Stimulated activated CD8-positive, alpha-beta memory T cell treated with anti-CD3 and anti-CD28 coated beads, Interleukin-7, amount 100 ng/mL, for 48 hours (primary cell): ENCODE results near the gene TXNL1.
"Not testable (repeated sequence)": the region's sequence is repeated elsewhere in the genome, so short reads cannot be mapped to it uniquely, and the experiment has no call there.

ENCODE experiments used
- DNase-seq, 2 donors: peaks; one replicate each; pipeline ENCODE4 v3.0.0-alpha.2; 2020; ENCODE audit warnings: low read depth in 1 of 2; ENCODE audit errors: extremely low read depth in 1 of 2

The TXNL1 gene

DNA sequence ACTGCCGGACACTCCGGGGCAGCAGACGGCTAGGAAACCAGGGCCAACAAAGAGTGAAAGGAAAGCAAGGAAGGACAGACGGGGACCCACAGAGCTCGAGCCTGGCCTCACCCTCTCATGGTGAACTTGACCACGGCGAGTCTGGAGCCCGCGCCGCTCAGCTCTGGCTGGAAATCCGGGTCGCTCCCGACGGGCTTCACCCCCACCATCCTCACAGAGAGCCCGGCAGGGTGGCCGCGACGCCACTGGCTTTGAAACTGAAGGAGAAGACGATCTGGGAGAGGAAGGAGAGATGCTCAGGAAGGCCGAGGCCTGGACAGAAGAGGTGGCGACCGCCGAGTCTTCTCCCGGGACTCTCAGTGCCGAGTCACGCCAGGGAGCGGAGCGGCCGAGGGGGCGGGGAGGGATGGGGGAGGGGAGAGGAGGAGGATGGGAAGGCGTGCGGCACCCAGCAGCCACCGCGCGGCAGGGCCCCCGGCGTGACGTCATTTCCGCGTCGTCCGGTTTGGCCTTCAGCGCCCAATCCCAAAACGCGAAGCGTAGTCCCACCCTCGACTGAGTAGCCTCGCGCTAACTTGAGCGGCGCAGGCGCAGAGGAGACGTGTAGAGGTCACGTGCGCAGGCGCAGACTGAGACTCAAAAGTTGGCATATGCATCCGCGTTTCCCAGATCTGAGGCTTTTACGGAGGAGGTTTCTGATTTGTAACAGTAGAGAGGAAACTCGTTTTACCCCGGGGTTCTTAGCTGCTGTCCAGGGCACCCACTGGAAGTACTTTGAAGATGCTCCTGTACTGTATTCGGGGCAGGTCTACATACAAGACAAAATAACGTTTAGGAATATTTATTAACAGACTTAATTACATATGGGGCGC lies at the start of gene TXNL1:
TXNL1 (minus strand) TSS at position 361 of the 872 bp plus-strand sequence; CDS start at position 209, 152 bp downstream.
- peak; percentile 99 for DNase-seq

DNA sequence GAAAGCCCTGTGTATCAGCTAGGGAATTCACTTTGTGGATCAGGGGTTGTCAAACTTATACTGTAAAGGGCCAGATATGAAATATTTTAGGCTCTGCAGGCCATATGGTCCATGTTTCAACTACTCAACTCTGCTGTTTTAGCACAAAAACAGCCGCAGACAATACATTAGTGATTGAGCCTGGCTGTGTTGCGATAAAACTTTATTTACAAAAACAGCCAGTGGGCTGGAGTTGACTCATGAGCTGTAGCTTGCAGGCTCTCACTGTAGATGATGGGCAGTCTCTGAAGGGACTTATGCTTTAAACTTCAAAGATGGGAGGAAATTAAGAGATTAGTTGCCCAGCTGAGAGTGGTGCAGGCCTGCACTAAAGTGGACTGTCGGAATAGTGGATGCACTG lies 45.9 kb upstream of the TXNL1 start:
- no peak for DNase-seq

DNA sequence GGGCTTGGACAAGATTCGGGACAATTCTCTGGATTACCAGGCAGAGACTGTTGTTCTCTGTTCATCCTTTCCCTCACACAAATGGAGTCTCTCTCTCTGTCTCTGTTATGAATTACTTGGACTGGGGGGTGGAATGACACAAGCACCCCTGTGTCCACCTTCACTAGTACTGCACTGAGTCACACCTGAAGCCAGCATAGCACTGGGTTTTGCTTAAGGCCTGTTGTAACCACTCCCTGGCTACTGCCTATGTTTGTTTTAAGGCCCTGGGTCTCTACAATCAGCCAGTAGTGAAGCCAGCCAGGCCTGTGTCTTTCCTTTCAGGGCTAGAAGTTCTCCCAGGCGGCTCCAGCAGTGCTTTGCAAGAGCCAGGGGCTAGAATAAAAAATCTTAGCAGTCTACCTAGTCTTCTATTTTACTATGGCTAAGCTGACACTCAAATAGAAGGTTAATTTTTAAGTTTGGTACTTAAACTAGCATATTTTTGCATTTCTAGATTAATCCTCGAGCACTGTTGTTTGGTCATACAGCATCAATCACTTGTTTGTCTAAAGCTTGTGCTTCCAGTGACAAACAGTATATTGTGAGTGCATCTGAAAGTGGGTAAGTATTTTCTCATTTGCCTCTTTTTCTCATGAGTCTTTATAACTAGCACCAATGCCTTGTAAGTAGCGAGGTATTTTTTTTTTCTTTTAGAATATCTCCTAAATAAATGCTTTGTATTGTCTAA lies 40.6 kb upstream of the TXNL1 start:
- no peak for DNase-seq

DNA sequence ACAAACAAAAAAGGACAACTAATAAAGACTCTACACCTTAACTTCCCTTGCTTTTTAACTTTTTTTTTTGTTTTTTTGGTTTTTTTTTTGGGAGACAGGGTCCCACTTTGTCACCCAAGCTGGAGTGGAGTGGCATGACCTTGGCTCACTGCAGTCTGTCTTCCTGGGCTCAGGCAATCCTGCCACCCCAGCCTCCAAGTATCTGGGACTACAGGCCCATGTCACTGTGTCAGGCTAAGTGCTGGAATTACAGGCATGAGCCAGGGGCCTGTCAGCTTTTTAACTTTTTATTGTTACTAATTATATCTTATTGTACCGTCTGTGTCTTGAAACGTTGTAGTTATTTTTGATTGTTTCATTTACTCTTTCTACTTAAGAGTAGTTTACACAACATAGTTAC lies 38.2 kb upstream of the TXNL1 start:
- no peak for DNase-seq

DNA sequence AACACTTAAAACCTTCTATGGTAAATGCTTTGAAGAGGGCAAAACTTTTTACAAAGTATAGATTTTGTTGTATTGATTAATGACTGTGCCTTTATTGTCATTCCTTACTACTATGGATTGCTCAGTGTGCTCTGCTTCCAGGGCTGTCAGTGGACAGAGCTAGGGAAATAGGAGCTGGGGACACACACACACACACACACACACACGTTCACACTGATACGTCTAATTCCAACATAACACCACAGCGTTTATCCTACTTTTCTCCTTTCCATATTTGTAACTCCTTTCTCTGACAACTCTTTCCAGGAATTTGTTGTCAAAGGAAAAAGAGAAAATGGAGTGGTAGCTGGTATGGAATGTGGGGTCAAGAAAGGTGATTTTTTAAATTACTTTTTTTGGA lies 34.6 kb upstream of the TXNL1 start:
- no peak for DNase-seq

DNA sequence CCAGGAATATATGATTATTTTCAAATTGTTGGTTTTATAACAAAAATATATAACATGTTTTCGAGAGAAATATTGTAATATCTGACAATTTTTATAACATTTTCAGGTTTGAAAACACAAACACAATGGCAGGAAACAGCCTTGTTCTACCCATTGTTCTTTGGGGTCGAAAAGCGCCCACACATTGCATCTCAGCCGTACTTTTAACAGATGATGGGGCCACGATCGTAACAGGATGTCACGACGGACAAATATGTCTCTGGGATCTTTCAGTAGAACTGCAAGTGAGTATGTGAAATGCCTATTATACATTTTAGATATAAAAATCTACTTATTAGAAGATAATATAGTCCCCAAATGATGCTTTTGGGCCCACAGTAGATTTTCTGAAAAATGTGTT lies 34.0 kb upstream of the TXNL1 start:
- no peak for DNase-seq

DNA sequence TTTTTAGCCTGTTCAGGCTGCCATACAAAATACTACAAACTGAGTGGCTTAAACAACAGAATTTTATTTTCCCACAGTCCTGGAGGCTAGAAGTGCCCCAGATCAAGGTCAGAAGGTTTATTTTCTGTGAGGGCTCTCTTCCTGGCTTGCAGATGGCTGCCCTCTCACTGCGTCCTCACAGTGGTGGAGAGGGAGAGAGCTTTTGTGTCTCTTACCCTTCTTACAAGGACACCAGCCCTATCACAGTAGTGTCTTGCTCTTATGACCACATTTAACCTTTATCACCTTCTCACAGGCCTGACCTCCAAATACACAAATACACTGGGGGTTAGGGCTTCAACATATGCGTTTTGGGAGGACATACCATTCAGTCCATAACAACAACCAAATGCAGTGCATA lies 24.5 kb upstream of the TXNL1 start:
- DNase-seq: no peak

DNA sequence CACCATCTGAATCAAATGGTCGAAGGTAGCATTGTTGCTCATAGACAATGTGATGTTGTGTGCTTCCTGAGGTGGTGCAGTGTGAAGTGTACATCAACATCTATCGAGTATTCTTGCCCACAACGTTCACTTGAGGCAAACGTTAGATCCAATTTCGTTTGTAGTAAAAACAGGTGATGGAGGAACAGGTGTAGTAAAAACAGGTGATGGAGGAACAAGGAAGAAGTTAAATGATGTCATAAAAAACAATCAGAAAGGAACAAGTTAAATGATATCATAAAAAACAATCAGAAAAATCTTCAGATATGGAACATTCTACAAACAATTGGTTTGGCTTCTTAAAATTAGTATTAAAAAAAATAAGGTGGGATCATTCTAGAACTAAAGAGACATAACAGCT lies 24.1 kb upstream of the TXNL1 start:
- no peak for DNase-seq

DNA sequence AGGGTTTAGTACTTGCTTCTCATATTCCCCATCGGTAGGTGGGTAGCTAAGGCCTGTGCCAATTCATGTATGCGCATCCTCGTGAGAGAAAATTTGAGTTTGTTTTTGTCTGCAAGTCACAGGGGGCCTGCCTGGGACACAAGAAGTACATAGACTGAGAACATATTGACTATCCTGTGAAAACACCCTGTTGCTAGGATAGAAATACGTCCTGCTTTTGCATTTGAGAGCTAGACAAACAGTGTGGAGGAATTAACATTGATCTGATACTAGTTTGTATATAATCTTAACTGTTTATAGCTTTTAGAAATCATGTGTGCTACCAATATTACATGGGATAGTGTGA lies 23.6 kb upstream of the TXNL1 start:
- DNase-seq: no peak

DNA sequence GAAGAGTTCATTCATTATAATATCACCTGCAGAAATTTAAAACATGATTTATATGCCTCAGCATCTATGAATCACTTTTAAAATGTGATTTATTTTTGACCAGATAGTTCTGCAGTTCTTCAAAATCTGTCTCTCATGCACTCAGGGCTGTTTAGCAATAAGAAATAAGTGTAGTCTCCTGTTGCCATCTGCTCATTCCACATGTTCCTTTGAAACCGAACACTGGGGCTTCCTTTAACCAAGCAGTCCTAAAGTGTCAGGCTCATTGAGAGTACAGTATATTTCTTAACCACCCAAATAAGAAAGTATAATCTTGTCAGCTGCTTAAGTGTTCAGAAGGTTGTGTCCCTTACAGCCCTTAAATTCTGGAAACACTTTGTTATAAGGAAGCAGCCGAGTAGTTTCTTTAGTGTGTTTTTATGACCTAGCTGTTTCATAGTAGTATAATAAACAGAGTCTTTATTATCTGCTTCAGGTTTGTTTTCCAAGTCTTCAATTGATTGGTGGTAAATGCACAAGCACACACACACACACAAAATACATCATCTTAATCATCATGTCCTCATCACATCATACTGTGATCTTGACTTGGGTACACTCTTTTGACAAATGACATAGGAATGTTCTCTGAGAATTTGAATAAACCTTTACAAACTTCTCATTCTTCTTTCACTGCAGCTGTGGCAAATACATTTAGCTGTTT lies 23.1 kb upstream of the TXNL1 start:
- no peak for DNase-seq

DNA sequence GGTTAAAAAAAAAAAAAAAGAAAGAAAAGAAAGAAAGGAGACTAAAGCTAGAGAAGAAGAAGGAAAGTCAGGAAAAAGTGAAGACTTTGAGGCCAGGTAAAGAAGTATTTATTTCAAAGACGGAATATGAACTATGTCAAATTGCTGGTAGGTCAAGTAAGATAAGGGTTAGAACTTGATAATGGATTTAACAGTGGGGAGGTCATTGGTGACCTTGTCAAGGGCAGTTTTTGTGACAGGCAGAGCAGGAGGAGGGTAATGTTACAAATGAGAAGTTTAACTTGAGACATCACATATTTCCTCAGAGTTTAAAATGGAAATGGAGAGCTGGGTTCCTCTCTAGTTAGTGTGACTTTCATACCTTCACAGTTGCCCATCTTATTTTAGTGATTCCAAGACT lies 22.3 kb upstream of the TXNL1 start:
- DNase-seq: no peak

DNA sequence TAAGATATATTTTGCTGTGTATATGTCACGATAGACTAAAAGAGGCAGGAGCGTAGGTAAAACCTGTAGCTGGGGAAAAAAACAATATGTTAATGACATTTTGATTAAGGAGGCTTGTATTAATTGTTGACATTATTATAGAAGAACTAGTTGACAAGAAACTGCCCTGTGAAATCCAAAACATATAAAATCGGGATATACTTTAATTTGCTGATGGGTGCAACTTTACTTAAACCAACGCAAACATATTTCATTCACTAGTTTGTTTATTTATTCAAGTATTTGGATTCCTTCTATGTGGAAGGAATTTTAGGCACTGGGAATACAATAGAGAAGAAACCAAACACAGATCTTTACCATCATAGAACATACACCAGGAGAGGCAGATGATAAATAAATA lies 20.7 kb upstream of the TXNL1 start:
- no peak for DNase-seq

DNA sequence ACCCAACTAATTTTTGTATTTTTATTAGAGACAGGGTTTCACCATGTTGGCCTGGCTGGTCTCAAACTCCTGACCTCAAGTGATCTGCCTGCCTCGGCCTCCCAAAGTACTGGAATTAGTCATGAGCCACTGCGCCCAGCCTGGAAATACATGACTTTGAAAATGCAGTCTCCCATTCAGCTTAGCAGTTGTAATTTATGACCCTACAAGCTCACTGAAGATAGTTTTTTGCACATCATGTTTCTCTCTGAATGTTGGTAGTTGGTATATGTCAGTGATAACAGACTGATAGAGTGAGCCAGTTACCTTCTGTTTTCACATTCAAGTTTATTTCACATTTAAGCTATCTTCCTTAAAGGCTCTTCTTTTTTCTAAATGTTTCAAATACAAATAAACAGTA lies 19.9 kb upstream of the TXNL1 start:
- no peak for DNase-seq

DNA sequence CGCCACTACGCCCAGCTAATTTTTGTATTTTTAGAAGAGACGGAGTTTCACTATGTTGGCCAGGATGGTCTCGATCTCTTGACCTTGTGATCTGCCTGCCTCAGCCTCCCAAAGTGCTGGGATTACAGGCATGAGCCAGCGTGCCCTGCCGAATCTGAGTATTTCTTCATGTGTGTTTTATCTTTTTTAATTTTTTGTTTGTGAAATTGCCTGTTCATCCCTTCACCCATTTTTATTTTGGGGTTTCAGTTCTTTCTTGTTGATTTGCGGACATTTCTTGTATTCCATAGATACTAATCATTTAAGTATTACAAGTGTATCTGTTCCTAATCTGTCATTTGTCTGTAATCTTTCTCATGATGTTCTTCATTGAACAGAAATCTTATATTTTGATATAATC lies 15.9 kb upstream of the TXNL1 start:
- DNase-seq: not testable (repeated sequence)

DNA sequence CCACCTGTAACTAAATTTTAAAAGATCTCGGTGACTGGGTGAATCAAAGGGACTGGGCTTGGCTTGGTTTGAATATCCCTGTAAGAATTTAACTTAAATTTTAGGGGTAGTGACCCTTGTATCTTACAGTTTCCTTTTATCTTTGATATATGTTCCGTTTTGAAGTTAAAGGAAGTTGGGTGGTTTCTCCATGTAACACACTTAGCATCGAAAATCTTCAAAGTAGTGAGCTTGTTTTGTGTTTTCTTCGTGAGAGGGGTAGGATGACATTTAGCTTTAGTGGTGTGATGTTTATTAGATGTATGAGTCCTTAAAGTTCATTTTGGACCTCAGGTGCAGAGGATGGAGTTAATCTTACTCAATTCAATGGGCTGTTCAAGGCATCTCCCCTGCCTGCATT lies 14.4 kb upstream of the TXNL1 start:
- DNase-seq: no peak

DNA sequence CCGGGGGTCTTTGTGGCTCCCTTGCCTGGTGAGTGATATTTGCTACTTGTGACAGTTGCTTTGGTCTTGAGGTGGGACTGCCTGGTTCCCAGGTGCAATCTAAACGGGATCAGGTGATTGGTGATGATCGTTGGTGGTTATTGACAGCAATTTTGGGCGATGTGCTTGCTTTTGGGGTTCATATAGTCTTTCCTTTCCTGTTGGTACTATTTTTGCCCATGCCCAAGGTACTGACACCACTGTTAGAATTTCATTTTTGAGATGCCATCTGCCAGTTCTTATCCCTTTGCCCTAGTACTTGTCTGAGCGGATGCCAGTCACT lies 13.3 kb upstream of the TXNL1 start:
- DNase-seq: no peak

DNA sequence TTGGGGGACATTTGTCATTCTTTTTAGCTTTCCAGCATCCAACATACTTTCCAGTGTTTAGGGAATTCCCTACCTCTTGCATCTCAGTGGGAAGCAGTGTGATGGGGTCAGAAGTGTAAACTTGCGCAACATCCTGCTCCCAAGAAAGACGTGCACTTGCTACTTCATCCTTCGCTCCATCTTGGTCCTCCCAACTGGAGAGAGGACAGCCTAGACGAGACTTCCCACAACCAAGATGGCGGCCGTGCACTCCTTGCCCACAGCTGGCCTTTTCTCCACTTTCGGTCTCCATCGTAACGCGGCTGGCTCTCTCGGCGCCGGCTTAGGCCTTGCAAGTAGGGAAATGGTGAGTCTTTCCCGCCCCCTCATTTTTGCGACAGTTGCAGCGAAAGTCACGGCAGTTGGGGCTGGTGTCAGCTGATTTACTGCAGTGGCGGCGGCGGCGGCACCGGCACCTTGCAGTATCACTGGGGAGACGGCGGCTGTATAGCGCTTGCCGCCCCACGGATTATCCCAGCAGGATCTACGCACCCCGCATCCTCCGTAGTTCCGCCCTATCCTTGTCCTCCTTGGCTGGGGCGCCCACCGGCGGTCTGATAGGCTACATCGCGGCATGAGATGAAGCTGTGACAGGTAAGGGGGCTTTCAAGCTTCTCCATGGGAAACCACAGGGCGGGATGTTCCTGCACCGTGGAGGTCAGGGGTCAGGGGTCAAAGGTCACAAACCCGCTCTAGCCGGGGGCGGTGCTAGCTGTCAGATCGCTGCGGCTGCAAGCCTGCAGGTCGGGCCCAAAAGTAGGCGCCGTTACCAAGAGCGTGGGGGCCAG lies 12.8 kb upstream of the TXNL1 start, which contains the start of gene WDR7:
WDR7 (plus strand) TSS at position 416 of the 827 bp plus-strand sequence. CDS start 21,157 bp downstream, outside the sequence.
- peak; percentile 86 to 96 for DNase-seq

DNA sequence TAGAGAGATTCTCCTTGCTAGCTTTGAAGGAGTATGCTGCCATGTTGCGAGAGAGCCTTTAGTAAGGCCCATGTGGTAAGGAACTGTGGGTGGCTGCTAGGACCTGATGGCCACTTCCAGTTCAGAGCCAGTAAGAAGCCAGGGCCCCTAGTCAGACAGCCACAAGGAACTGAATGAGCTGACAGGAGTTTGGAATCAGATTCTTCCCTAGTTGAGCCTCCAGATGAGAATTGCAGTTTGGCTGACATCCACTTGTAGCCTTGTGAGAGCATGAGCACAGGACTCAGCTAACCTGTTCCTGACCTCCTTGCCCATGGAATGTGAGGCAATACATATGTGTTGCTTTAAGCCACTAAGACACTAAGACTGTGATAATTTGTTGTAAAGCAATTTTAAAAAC lies 11.6 kb upstream of the TXNL1 start:
- DNase-seq: no peak

DNA sequence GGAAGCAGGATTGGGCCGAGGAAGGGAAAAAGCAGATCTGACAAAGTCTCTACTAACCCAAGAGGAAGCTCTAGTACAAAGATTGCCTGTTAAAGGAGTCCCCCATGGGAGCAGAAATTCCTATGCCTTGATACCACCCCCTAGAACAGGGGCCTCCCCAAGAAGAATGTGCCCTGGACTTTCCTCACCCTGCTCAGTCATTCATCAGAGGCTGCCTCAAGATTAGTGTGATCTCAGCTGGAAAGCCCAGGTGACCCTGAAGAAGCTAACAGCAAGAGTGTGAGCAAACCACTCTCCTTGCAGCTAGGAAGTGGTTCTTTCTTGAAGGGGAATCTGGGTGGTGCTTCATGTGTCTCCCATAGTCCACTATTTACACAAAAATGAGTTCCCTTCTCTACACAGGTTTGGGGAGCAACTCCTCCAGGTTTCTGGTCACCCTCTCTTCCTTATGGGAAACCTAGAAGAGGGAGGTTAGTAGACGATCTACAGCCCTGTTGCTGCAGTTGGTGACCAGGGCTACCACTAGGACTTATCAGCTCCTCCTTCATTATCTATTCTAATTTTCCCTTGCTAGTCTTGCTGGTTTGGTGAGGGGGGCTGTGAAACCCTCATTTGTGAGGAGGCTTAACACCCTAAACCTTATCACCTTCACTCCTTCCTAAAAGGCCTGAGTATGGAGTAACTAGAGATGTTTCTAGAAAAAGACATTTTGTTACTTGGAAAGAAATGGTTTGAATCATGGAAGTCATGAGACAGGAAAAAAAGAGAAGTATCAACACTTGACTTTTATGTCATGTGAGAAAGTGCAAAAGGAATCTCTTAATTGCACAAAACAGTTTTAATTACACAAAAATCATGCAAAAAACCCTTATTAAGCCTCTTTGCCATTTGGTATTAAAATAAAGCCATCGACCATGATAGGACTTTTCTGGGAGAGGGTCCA lies 9.8 kb upstream of the TXNL1 start:
- DNase-seq: no peak

DNA sequence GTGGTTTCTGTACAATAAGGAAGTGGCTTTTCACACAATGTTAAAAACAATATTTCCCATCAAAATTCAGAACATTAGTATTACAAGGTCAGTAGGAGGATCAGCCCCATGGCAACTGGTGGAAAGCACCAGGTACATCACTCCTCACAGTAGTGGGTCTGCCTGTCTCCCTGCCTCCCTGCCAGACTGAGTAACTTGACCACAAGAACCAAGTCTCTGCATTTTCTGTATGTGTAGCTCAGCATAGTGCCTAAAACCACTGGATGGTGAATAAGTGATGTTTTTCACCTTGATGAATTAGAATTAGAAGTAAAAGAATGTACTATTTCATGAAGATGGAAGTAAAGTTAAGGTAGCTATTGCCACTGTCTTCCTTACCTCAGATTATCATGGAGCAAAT lies 8.7 kb upstream of the TXNL1 start:
- no peak for DNase-seq
